GM12872 (cell line): ENCODE measurements around the gene AMY2B.
"Not testable (repeated sequence)": the region's sequence is repeated elsewhere in the genome, so short reads cannot be mapped to it uniquely, and the experiment has no call there.

Experiments
- TF ChIP-seq, protein P1 (sequence below): IDR thresholded peaks from 3 replicates; pipeline ENCODE4 v1.5.1; 2011; ENCODE audit warnings: low read depth, mild to moderate bottlenecking, low read length, moderate library complexity; ENCODE audit not compliant: insufficient read depth

Gene AMY2B

DNA sequence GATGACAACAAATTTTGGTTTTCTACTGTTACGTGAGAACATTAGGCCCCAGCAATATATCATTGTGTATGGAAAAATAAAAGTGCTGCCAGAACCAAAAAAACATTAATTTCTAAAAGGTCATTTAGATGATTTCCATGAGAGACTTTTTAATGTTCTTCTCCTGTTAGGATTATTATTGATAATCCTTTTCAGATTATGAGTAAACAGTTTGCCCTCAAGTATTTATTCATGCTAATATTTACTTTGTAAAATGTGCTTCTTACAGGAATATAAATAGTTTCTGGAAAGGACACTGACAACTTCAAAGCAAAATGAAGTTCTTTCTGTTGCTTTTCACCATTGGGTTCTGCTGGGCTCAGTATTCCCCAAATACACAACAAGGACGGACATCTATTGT lies at the start of gene AMY2B:
Gene AMY2B, plus strand, starts transcription at position 301 of the 400 bp plus-strand sequence. Its CDS starts 14 bp downstream, at position 315.
- TF ChIP-seq, protein P1, sequence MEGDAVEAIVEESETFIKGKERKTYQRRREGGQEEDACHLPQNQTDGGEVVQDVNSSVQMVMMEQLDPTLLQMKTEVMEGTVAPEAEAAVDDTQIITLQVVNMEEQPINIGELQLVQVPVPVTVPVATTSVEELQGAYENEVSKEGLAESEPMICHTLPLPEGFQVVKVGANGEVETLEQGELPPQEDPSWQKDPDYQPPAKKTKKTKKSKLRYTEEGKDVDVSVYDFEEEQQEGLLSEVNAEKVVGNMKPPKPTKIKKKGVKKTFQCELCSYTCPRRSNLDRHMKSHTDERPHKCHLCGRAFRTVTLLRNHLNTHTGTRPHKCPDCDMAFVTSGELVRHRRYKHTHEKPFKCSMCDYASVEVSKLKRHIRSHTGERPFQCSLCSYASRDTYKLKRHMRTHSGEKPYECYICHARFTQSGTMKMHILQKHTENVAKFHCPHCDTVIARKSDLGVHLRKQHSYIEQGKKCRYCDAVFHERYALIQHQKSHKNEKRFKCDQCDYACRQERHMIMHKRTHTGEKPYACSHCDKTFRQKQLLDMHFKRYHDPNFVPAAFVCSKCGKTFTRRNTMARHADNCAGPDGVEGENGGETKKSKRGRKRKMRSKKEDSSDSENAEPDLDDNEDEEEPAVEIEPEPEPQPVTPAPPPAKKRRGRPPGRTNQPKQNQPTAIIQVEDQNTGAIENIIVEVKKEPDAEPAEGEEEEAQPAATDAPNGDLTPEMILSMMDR: not testable (repeated sequence)

DNA sequence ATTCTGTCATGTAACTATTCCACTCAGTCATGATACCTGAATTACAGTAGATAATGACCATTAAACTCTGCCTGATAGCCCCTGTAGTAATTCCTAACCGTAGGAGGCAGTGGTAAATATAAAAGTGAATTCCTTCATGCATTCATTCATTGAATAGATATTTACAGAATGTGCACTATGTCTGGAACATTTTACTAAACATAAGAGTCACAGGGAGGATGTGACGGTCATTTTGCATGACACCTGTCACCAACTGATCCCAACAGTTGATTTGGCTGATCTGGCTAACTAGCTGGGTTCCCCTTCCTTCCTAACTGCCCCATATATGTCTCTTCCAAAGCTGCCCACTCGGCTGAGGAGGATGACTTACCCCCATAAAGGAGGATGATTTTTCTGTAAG lies 48.0 kb upstream of the AMY2B start:
- TF ChIP-seq, protein P1: no peak

DNA sequence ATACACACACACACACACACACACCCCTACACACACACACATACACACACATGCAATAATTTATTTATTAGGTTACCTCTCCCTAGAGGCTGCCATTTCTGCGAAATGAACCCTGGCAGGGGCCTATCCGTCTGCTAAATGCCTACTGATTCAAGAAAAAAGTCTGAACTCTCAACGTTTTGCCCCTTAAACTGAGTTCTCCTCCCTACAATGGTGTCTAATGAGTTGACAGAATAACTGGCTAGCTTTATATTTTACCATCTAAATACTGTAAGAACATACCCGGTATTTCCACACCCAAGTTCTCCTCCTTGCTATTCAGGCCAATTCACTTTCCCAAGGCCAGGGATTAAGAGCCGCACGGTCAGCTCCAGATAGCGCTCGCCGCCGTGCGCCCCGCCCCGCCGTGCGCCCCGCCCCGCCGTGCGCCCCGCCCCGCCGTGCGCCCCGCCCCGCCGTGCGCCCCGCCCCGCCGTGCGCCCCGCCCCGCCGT lies 46.2 kb upstream of the AMY2B start:
- TF ChIP-seq, protein P1: no peak

DNA sequence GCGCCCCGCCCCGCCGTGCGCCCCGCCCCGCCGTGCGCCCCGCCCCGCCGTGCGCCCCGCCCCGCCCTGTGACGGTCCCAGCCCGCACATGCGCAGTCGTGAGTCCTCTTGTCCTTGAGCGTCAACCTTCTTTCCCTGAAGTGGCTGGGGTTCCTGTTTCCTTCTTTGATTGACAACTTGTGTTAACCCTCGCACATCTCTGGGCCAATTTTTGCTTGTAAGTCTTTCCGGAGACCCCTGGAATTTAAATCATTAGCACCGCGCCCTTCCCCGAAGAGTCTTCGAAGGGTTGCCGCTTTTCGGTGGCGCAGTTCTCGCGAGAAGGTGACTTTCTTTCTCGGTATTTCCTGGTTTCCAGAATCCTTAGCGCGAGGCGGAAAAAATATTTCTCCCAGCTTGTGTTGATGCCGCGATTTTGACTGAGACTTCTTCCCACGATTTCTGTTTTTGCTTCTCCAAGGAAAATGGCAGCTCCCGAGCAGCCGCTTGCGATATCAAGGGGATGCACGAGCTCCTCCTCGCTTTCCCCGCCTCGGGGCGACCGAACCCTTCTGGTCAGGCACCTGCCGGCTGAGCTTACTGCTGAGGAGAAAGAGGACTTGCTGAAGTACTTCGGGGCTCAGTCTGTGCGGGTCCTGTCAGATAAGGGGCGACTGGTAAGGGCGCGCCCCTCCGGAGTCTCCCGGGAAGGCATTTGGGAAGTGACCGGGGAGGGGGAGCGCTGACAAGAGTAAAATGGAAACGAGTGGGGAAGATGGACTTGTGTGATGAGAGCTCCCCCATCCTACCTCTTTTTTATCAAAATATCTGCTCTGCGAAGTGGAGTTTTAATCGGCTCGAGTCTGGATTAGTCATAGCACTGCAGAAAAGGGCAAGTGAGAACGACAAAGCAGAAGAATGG lies 45.5 kb upstream of the AMY2B start, which contains the start of gene RNPC3:
Gene RNPC3, plus strand, starts transcription at position 93 of the 901 bp plus-strand sequence. Its CDS starts 372 bp downstream, at position 465.
- TF ChIP-seq, protein P1: no peak

DNA sequence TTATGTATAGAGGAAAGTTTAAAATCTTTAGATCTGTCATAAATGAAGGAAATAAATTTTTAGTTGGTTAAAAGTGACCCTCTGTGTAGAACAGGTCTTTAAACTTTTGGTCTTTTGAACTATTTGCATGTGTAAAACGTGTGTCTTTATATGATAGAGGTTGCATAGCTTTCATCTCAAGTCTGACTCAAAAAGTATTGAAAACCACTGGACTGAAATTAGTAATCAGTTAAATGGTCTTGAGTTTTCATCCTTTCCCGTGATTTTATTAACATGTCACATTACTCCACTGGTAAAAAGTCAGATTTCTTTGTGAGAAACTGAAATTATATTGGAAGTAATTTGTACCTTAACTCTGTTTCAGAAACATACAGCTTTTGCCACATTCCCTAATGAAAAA lies 44.1 kb upstream of the AMY2B start:
- TF ChIP-seq, protein P1: no peak

DNA sequence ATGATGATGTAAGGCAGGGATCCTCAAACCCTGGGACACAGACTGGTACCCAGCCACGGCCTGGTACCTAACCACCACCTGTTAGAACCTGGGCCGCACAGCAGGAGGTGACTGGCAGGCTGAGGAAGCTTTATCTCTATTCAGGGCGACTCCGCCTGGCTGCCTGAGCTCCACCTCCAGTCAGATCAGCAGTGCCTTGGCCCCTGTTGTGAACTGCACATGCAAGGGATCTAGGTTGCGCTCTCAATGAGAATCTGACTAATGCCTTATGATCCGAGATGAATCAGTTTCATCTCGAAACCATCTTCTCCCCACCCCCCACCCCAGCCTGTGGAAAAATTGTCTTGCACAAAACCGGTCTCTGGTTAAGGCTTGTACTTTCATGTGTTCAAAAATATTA lies 41.6 kb upstream of the AMY2B start:
- TF ChIP-seq, protein P1: no peak

DNA sequence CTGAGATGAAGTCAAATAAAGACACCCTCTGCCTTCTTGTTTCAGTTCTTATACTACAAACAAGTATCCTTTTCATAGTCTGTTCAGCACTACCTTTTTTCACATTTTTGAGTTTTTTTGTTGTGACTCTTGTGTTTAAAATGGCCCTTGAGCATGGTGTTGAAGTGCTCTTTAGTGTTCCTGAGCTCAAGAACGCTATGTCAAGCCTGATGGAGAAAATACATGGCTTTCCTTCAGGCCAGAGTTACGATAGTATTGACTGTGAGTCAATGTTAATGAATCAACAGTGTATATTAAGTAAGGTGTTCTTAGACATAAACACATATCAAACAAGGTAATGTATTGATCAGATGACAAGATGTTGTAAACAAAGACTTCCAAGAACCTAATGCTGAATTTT lies 33.2 kb upstream of the AMY2B start:
- TF ChIP-seq, protein P1: no peak
